Endodermal cell (in vitro differentiated cells): ENCODE data around the gene PPM1A. TPM values are rescaled to one million over a fixed set of nuclear protein-coding genes. Genes with fewer than 3 reads are reported as not detected.

ENCODE experiments used
- DNase-seq: peaks from one replicate; pipeline ENCODE4 v3.0.0-alpha.2; 2017
- H3K27ac ChIP-seq: 2 replicates; pipeline ENCODE4 v1.5.1; 2013; ENCODE audit warnings: mild to moderate bottlenecking, low read depth, low read length, moderate library complexity
- H3K27me3 ChIP-seq: 2 replicates; pipeline ENCODE4 v1.6.1; 2013; ENCODE audit warnings: mild to moderate bottlenecking, low read length, moderate library complexity; ENCODE audit not compliant: insufficient read depth, control insufficient read depth, poor library complexity, severe bottlenecking
- H3K36me3 ChIP-seq: 2 replicates; pipeline ENCODE4 v1.7.0; 2013; ENCODE audit warnings: mild to moderate bottlenecking, low read length, moderate library complexity; ENCODE audit not compliant: control insufficient read depth, insufficient read depth
- H3K4me1 ChIP-seq: one replicate; pipeline ENCODE4 v1.7.0; 2013; ENCODE audit warnings: low read length; ENCODE audit not compliant: control insufficient read depth, insufficient read depth
- H3K4me3 ChIP-seq: 2 replicates; pipeline ENCODE4 v1.5.1; 2013; ENCODE audit warnings: mild to moderate bottlenecking, low read length, moderate library complexity
- H3K9ac ChIP-seq: 2 replicates; pipeline ENCODE4 v1.6.1; 2013; ENCODE audit warnings: mild to moderate bottlenecking, low read length, moderate library complexity; ENCODE audit not compliant: poor library complexity, severe bottlenecking; ENCODE audit errors: extremely low read depth
- H3K9me3 ChIP-seq: 2 replicates; pipeline ENCODE4 v1.6.1; 2013; ENCODE audit warnings: mild to moderate bottlenecking, low read length, moderate library complexity; ENCODE audit not compliant: control insufficient read depth
- H3K27ac Mint-ChIP-seq: 2 replicates; pipeline ENCODE4 v1.8.0; 2020; ENCODE audit warnings: mixed read lengths
- H3K27me3 Mint-ChIP-seq: 2 replicates; pipeline ENCODE4 v1.8.0; 2021; ENCODE audit warnings: mild to moderate bottlenecking, mixed read lengths; ENCODE audit not compliant: insufficient read depth
- H3K36me3 Mint-ChIP-seq: 2 replicates; pipeline ENCODE4 v1.8.0; 2020; ENCODE audit warnings: low read depth, mixed read lengths
- H3K4me1 Mint-ChIP-seq: 2 replicates; pipeline ENCODE4 v1.8.0; 2020; ENCODE audit warnings: mixed read lengths
- H3K4me3 Mint-ChIP-seq: 2 replicates; pipeline ENCODE4 v1.8.0; 2020; ENCODE audit warnings: mild to moderate bottlenecking, moderate library complexity, mixed read lengths
- H3K9me3 Mint-ChIP-seq: 2 replicates; pipeline ENCODE4 v1.8.0; 2020; ENCODE audit warnings: mild to moderate bottlenecking, mixed read lengths
- CTCF ChIP-seq: fragments of 200-600 bp; sonication (generic); conservative IDR thresholded peaks from 2 replicates; pipeline ENCODE4 v1.5.0; 2021; ENCODE audit warnings: antibody characterized with exemption, mild to moderate bottlenecking
- WGBS, 2 experiments: methylation state at CpG; one replicate each; pipeline versions ENCODE4 v1.1.5 to v1.1.7; 2013; ENCODE audit warnings: missing lambda C conversion rate in 2 of 2, mixed read lengths in 1 of 2; ENCODE audit not compliant: insufficient coverage in 1 of 2, insufficient read length in 1 of 2; 5-methylcytosine and 5-hydroxymethylcytosine counted together
- total RNA-seq, 2 donors: library from RNA; stranded (reverse); fragmentation: NEBNext Ultra II Directional in 1 of 2; extraction: Animal tissue kit (Norgen Biotek cat#: 25700) in 1 of 2; gene quantifications; 2 replicates in 1 of 2; 3 replicates in 1 of 2; pipeline ENCODE4 v1.2.1, GENCODE V29; 2021

The PPM1A gene
- total RNA-seq, 2 donors from 2014 or later, result 38.9 to 42.9 TPM

DNA sequence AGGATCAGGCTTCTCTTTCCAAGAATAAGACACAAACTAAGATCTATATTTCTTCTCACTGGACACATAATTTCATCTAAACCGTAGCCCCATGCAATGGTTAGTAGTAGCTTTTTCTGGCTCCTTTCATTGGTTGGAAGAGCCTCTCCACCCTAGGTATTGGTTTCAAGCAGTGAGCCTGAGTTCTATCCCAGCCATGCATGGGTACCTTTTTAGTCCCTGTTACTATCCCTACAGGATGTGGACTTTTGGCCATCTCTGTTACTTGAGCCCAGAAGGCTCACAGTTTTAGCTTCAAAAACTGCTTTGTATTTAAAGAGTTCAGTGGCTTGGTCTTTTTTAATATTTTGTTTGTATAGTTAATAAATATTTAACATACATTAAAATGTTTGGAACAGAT lies 16.1 kb downstream of the PPM1A start:
- no peaks in the 10 kb centered on the region for H3K4me1 ChIP-seq
- Mint-ChIP-seq H3K4me3 (no peak overlapping the region), H3K27ac (no peak overlapping the region), H3K9me3 (peaks cover 7% of the 10 kb centered on the region), H3K4me1 (peaks cover 10% of the 10 kb centered on the region), H3K36me3 (peaks cover 4% of the 10 kb centered on the region), H3K27me3 (no peaks in the 10 kb centered on the region)
- no peak overlapping the region for H3K9ac ChIP-seq
- WGBS, 2 experiments, result 91 to 100% methylated on average over 1 of the region's 1 CpG
- H3K4me3 ChIP-seq, result no peak overlapping the region
- TF ChIP-seq CTCF, result no peak
- no peak overlapping the region for H3K27ac ChIP-seq
- H3K27me3 ChIP-seq, result no peaks in the 10 kb centered on the region
- H3K36me3 ChIP-seq, result no peaks in the 10 kb centered on the region
- H3K9me3 ChIP-seq, result peaks cover 29% of the 10 kb centered on the region
- DNase-seq, result no peak

- Histone ChIP-seq H3K36me3 (no peaks in the 10 kb centered on the region), H3K27ac (no peak overlapping the region), H3K27me3 (no peaks in the 10 kb centered on the region), H3K4me3 (no peak overlapping the region), H3K4me1 (peaks cover 4% of the 10 kb centered on the region), H3K9me3 (peaks cover 29% of the 10 kb centered on the region), H3K9ac (no peak overlapping the region)
- peak; percentile 84 for TF ChIP-seq CTCF
- H3K4me1 Mint-ChIP-seq, result peaks cover 9% of the 10 kb centered on the region
- no peaks in the 10 kb centered on the region for H3K27me3 Mint-ChIP-seq
- H3K4me3 Mint-ChIP-seq, result no peak overlapping the region
- no peak overlapping the region for H3K27ac Mint-ChIP-seq
- WGBS, 2 experiments, result 70% methylated on average over 1 of the region's 1 CpG; no CpG with 5 or more reads in 1 of the 2 experiments
- DNase-seq, result no peak
- peaks cover 4% of the 10 kb centered on the region for H3K36me3 Mint-ChIP-seq
- peaks cover 7% of the 10 kb centered on the region for H3K9me3 Mint-ChIP-seq
These were observed 17.3 kb downstream of the PPM1A start for GRCh38 chr14:60266021-60266937.

GRCh38 chr14:60272177-60272576 lies 23.2 kb downstream of the PPM1A start:
- 86 to 93% methylated on average over 1 to 2 of the region's 2 CpGs for WGBS, 2 experiments

More at GRCh38 chr14:60272177-60272576, 23.2 kb downstream of the PPM1A start:
- H3K36me3 Mint-ChIP-seq, result peaks cover 4% of the 10 kb centered on the region
- H3K9me3 Mint-ChIP-seq, result no peaks in the 10 kb centered on the region
- peak; percentile 26 for TF ChIP-seq CTCF
- H3K4me1 Mint-ChIP-seq, result peaks cover 21% of the 10 kb centered on the region
- Histone ChIP-seq H3K4me3 (no peak overlapping the region), H3K4me1 (peaks cover 9% of the 10 kb centered on the region), H3K36me3 (no peaks in the 10 kb centered on the region), H3K27me3 (peaks cover 8% of the 10 kb centered on the region), H3K27ac (no peak overlapping the region), H3K9ac (no peak overlapping the region), H3K9me3 (no peaks in the 10 kb centered on the region)
- no peak overlapping the region for H3K4me3 Mint-ChIP-seq
- H3K27ac Mint-ChIP-seq, result no peak overlapping the region
- H3K27me3 Mint-ChIP-seq, result no peaks in the 10 kb centered on the region
- DNase-seq, result no peak
